Dedifferentiated amniotic fluid mesenchymal stem cell (primary cell): Measurements from ENCODE around the gene CLCN2.

Source experiments
- DNase-seq: peaks from one replicate; pipeline ENCODE4 v3.0.0-alpha.2; 2016; ENCODE audit errors: extremely low spot score

CLCN2 gene

DNA sequence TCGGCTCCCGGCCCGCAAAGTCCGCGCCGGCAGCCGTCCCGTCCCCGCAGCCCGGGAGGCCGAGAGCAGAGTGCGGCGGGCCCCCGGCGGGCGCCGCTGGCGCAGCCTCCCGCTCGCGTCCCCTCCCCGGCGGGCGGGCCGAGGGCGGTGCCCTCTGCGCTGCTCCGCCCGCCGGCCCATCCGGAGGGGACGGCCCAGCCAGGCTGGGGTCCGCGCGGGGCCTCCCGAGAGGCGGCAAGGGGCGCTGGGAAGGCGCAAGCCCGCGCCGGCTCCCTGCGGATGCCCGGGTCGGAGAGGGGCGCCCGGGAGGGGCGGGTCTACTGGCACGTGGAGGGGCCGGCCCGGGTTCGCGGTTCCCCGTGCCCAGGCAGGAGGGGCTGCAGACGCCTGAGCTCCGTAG is at the start of gene CLCN2, which contains the start of gene POLR2H:
Gene CLCN2 (minus strand): TSS at position 74 of the 400 bp plus-strand sequence. CDS start 126 bp downstream, outside the sequence.
Gene POLR2H (plus strand): TSS at position 179 of the 400 bp plus-strand sequence. CDS start 1,783 bp downstream, outside the sequence.
- DNase-seq: no peak

DNA sequence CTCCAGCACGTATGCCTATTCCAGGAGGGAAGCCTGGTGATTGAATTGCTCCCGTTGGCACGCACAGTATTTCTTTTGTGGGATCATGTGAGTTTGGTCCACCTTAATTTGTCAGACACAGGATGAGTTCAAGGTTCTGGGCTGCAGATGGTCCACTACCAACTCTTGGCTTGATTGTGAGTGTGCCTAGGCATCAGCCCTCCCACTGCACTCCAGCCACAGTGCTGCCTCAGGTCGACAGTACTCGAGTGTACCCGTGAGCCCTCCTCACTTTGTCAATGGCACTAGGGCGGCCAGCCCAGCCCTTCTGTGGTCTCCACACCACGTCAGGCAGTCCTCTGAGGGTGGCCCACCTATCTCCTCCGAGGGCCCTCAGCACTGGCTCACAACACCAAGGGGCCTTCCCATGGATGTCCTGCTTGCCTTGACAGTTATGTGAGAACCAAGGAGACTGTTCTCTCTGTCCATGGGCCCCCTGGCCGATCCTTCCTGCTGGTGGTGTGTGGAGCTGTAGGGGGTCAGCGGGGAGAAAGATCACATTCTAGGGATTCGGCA is 48.6 kb upstream of the CLCN2 start:
- DNase-seq: no peak

DNA sequence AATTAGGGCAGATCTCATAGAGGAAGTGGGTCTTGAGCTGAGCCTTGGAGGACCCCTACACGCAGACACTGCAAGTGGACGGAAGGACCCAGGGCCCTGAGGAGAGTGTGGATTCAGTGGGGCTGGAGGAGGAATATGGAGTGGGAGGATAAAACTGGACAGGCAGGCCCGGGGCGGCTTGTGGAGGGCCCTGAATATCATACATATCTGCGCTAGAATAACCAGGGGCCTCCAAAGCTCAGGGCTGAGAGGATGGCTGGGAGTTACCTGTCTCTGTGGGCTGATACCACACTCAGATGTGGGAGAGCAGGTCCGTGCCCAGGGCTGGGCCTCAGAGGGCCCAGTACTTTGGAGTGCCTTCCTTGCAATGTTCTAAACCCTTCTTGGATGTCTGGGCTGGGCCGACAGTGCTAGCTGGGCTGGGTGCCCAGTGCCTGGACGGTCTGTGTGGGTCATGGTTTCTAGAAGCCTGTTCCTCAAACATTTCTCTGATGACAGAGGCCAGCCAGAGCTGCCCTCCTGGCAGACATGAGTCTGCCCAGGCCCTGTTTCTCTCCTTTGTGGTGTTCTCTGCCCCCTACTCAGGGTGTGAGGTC is 48.0 kb upstream of the CLCN2 start:
- DNase-seq: no peak

DNA sequence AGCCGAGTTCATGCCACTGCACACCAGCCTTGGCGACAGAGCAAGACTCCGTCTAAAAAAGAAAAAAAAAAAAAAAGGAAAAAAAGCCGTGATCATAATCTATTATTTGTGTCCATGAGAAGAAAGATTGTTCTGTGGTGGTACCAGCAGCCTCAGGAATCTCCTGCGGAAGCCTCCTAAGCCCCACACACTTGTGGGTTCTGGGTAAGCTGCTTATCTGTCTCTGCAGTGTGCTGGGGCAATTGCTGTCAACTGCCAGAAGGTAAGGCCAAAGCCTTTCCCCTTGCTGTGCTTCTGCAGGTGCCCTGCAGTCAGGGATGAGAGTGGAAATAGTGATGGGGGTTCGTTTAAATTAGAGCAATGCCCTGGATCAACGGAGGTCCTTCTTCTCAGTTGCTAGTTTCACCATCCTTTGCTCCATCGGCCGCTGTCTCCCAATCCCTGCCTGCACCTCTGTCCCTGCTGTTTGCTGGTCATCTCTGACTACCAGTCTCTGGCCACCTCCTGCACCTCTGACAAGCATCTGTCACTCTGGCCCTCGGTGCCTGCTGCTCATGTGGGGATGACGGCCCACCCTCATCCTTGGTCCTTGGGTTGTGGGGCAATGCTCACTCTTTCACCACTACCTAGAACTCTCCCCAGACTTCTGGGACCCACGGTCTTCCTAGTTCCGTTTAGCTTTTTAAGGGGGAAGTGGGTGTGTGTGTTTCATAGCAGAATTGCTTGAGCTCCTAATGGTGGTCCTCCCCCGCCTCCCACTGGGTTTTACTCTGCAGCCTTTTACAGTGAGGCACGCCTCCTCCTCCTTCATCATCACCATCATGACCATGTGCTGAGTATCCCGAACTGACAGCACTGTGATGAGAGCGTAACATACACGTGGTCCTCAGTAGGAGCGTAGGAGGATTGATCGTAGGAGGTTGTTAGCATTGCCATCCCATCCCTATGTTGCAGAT is 43.9 kb upstream of the CLCN2 start:
- no peak for DNase-seq

DNA sequence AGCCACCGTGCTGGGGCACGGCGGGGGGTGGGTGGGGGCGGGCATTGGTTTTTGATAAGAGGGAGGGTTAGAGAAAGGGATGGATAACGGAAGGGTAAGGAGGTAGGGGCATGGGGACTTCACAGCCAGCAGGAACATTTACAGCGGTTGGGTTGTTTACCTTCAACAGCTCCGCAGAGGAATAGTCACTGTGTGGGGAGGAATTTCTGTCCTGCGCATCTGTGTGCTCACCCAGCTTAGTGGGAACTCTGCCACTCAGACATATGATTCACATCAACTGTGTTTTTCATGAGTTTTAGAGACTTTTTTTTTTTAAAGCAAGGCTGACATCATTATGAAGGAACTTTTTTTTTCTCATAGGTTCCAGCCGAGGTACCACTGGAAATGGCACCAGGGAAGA is 38.0 kb upstream of the CLCN2 start:
- DNase-seq: peak; percentile 89

DNA sequence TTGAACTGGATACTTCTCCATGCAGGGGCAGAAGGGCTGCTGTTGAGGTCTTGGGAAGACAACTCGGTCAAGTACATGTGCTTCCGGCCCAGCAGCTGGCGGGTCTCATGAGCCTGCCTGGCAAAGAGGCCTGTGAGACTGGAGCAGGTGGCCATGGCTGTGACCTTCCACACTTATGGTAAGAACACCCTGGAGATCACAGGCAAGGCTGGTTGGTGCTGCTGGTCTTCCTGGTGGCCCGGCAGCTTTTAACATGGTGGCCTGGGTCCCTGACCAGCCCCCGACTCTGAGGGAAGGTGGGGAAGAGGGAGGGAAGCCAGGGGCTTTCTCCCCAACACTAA is 33.9 kb upstream of the CLCN2 start:
- DNase-seq: no peak

DNA sequence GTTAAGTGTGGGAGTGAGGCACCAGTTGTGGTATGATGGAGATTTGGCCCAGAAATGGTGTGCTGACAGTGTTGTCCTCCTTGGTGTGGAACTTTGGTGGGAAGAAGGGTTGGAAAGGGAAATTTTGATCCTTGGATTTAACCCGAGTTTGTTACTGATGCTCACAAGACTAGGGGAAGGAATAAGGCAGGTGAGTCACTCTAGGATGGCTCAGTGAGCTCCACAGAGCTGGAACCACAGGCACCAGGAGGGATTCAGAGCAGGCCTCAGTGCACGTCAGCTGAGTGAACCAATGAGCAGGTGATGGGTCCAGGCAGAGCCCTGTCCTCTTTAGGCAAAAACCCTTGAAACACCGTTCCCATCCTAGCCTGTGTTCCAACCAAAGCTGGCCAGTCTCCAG is 29.9 kb upstream of the CLCN2 start:
- DNase-seq: no peak

DNA sequence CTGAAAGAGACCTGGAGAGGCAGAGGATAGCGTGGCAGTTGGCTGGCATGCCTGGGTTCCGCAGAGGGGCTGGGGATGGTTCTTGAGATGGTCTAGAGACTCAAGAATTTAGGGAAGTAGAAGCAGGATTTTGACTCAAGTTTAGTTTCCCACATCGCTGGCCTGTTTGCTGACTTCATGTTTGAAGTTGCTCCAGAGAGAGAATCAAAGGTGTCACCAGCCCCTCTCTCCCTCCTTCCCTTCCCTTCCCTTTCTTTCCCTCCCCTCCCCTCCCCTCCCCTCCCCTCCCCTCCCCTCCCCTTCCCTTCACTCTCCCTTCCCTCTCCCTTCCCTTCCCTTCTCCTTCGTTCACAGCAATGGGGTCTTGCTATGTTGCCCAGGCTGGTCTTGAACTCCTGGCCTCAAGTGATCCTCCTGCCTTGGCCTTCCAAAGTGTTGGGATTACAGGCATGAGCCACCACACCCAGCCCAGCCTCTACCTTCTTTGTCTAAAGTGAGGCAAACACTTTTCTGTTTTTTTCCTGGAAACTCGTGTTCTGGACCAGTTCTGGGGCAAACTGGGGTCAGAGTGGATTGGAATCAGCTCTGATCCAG is 28.6 kb upstream of the CLCN2 start:
- DNase-seq: no peak

DNA sequence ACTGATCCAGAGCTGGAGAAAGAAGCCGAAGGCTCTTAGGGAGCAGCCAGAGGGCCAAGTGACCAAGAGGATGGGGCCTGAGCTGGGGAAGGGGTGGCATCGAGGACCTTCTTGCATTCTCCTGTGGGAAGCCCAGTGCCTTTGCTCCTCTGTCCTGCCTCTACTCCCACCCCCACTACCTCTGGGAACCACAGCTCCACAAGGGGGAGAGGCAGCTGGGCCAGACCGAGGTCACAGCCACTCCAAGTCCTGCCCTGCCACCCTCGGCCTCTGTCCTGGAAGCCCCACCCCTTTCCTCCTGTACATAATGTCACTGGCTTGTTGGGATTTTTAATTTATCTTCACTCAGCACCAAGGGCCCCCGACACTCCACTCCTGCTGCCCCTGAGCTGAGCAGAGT is 28.0 kb upstream of the CLCN2 start:
- DNase-seq: no peak

DNA sequence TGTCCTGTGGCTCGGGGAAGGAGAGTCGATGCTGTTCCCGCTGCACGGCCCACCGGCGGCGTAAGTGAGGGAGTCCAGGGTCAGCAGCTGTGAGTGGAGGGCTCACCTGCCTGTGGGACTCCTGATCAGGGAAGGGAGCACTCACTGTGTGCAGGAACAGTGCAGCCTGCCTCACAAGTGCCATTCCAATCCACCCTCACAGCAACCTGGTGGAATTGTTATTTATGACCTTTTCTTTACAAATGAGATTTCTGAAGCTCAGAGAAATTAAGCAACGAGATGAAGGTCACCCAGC is 27.5 kb upstream of the CLCN2 start:
- no peak for DNase-seq

DNA sequence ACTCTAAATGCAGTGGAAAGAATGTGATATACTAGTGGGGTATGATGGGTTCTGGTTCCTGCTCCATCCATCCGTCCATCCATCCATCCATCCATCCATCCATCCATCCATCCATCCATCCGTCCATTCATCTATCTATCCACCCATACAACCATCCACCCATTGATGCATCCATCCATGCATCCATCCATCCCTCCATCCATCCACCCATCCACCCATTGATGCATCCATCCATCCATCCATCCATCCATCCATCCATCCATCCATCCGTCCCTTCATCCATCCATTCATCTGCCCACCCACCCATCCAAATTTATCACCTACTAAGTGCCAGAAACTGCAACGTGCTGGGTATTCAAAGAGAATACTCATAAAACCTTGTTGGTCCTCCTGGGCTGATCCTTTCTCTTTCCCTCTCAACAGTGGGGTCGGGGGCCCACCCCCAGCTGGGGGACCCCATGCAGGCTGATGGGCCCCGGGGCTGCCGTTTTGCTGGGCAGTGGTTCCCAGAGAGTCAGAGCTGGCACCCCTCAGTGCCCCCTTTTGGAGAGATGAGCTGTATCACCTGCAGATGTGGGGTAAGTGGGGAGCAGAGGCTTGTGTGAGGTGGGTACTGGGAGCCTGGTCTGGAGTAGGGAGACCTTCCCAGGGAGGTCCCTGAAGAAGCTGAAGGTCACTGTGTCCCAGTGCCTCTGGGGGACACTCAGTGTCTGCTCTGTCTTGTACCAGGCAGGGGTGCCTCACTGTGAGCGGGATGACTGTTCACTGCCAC is 26.9 kb upstream of the CLCN2 start:
- no peak for DNase-seq

DNA sequence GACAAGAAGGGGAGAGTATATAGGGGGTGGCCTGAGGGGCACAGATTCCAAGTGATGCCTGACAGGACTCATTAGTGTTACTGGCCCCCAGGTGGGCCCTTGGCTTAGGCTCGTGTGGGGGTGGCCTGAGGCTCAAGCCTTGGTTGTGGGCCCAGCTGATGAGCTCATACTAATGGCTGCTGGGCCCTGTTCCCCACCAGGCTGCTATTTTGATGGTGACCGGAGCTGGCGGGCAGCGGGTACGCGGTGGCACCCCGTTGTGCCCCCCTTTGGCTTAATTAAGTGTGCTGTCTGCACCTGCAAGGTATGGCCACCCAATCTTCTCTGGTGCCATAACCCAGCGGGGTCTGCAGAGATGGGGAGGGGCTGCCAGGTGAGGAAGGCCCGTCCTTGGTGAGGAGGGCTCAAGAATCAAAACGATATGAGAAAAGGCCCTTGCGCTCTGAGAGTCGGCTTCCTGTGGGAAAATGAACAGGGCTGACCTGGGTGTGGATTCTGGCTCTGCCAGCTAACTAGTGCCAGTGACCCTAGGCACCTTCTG is 25.8 kb upstream of the CLCN2 start:
- no peak for DNase-seq

DNA sequence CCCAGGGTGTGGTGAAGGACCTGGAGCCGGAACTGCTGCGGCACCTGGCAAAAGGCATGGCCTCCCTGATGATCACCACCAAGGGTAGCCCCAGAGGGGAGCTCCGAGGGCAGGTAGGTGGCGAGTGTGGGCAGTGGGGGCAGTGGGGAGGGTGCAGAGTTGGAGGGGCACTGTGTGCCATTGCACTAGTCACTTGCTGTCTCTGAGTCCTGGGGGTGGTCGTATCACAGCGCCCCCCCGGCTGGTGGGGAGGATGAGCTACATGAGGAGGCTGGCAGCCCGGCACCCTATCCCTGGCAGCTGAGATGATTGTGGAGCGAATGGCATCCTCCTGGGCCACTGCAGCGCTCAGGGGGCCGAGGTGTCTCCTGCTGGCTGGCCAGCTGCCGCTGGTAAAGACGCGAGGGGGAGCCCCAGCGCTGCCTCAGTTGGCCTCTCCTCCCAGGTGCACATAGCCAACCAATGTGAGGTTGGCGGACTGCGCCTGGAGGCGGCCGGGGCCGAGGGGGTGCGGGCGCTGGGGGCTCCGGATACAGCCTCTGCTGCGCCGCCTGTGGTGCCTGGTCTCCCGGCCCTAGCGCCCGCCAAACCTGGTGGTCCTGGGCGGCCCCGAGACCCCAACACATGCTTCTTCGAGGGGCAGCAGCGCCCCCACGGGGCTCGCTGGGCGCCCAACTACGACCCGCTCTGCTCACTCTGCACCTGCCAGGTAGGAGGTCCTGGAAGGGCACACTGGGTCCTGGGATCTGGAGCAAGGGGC is 24.8 kb upstream of the CLCN2 start:
- DNase-seq: no peak

DNA sequence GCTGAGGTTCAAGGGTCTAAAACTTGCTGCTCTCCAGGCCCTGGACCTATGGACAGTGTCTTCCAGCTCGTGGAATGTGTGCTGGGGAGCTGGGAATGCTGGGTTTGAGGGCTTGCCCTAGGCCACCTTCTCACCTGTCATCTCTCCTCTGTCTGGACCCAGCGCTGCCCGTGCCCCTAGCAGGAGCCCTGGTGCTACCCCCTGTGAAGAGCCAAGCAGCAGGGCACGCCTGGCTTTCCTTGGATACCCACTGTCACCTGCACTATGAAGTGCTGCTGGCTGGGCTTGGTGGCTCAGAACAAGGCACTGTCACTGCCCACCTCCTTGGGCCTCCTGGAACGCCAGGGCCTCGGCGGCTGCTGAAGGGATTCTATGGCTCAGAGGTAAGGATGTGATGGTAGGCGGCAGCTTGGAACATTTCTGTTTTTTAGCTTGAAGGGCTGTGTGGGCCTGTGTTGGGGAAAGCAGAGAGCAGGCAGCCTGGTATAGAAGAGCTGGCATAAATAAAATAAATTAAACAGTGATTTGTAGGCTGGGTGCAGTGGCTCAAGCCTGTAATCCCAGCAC is 23.5 kb upstream of the CLCN2 start:
- no peak for DNase-seq

DNA sequence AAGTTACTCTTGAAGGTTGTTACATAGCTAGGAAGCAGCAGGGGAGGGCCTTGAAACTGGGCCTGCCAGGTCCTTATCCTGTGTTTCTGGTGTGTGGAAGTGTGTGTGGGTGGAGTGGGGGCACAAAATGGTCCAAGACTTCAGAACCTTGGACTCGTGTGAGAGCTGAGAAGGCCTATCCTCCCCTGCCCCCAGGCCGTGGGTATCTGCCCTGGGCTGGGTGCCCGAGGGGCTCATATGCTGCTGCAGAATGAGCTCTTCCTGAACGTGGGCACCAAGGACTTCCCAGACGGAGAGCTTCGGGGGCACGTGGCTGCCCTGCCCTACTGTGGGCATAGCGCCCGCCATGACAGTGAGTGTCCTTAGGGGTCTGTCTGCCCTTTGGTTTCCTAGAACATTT is 22.9 kb upstream of the CLCN2 start:
- no peak for DNase-seq

DNA sequence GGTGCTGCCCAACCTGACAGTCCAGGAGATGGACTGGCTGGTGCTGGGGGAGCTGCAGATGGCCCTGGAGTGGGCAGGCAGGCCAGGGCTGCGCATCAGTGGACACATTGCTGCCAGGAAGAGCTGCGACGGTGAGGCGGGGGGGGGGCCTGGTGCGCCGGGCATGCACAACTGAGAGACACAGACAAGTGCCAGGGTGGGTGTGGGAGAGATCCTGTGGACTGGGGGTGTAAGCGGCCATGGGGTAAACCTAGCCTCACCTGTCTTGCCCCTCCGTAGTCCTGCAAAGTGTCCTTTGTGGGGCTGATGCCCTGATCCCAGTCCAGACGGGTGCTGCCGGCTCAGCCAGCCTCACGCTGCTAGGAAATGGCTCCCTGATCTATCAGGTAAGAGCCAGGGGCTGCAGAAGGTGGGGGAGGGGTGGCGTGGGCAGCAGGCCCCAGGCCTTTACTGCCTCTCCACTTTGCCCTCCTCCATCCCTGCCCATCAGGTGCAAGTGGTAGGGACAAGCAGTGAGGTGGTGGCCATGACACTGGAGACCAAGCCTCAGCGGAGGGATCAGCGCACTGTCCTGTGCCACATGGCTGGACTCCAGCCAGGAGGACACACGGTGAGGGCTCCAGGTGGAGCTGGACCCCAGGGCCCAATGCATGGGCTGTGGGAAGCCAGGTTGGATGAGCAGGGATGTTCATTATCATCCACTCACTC is 21.8 kb upstream of the CLCN2 start:
- DNase-seq: no peak

DNA sequence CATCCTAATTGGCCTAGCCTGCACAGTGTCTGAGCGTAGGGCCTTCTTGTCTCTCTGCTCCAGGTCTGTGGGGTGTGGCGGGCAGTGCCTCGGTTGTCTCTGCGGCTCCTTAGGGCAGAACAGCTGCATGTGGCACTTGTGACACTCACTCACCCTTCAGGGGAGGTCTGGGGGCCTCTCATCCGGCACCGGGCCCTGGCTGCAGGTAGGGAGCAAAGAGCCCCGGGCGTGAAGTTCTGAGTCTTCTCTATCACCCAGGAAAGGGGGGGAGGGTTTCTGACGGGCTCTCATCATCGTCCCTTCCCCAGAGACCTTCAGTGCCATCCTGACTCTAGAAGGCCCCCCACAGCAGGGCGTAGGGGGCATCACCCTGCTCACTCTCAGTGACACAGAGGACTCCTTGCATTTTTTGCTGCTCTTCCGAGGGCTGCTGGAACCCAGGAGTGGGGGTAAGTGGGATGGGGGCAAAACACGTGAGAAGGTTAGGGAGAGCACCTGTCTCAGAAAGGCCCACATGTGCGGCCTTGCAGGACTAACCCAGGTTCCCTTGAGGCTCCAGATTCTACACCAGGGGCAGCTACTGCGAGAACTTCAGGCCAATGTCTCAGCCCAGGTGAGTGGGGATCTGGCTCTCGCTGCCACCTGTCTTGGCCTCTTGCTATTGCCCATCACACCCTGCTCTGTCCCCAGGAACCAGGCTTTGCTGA is 21.1 kb upstream of the CLCN2 start:
- DNase-seq: no peak

DNA sequence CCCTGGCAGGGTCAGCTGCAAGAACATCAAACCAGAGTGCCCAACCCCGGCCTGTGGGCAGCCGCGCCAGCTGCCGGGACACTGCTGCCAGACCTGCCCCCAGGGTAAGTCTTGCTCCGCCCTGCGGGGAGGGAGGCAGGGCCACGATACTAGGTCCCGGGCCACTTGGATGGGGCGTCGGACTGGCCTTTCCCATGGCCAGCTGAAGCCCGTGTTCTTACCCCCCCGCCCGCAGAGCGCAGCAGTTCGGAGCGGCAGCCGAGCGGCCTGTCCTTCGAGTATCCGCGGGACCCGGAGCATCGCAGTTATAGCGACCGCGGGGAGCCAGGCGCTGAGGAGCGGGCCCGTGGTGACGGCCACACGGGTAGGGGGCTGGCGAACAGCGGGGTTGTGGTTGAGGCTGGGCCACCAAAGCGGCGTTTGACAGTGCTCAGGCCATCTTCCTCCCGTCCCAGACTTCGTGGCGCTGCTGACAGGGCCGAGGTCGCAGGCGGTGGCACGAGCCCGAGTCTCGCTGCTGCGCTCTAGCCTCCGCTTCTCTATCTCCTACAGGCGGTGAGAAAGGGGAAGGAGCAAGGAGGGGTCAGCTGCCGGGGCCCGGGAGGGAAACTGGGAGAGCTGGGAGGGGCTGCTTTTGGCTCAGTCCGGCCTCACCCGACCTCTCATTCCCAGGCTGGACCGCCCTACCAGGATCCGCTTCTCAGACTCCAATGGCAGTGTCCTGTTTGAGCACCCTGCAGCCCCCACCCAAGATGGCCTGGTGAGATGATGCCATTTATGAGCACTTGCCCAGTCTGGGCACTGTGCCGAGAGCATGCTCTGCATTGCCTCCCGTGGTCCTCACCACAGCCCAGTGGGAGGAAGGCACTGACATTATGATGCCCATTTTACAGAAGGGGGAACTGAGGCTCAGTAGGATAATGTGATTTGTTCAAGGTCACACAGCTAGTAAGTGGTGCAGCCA is 20.1 kb upstream of the CLCN2 start:
- no peak for DNase-seq
